ENCODE data around the gene SFXN3.

Gene SFXN3

GRCh38 chr10:100999742-101000126, 31.3 kb upstream of the SFXN3 start, which contains the start of gene LZTS2:
TSS of gene LZTS2 (plus strand) at chr10:100999808. CDS start at chr10:101002539, 2,731 bp downstream.
- no peak for DNase-seq (ENCODE audit: low read depth in 2 of 3, low spot score in 1 of 3)

GRCh38 chr10:101000127-101000914, 30.7 kb upstream of the SFXN3 start:
- no peak for DNase-seq (ENCODE audit: low read depth in 2 of 3, low spot score in 1 of 3)

GRCh38 chr10:101000915-101001658, 29.9 kb upstream of the SFXN3 start:
- DNase-seq (ENCODE audit: low read depth in 2 of 3, low spot score in 1 of 3), result no peak

GRCh38 chr10:101001659-101002035, 29.4 kb upstream of the SFXN3 start:
- no peak for DNase-seq (ENCODE audit: low read depth in 2 of 3, low spot score in 1 of 3)

GRCh38 chr10:101002456-101002855, 28.6 kb upstream of the SFXN3 start:
- no peak for DNase-seq (ENCODE audit: low read depth in 2 of 3, low spot score in 1 of 3)

GRCh38 chr10:101003639-101004206, 27.3 kb upstream of the SFXN3 start:
- no peak for DNase-seq (ENCODE audit: low read depth in 2 of 3, low spot score in 1 of 3)

- no peak for DNase-seq (ENCODE audit: low read depth in 2 of 3, low spot score in 1 of 3)
Measured at GRCh38 chr10:101005361-101005760, 25.7 kb upstream of the SFXN3 start.

- DNase-seq (ENCODE audit: low read depth in 2 of 3, low spot score in 1 of 3), result no peak
Measured at GRCh38 chr10:101005869-101006567, 25.0 kb upstream of the SFXN3 start.

- no peak for DNase-seq (ENCODE audit: low read depth in 2 of 3, low spot score in 1 of 3)
Measured at GRCh38 chr10:101006593-101007098, 24.4 kb upstream of the SFXN3 start.

- DNase-seq (ENCODE audit: low read depth in 2 of 3, low spot score in 1 of 3), result no peak
Measured at GRCh38 chr10:101007099-101007711, 23.8 kb upstream of the SFXN3 start.

- DNase-seq (ENCODE audit: low read depth in 2 of 3, low spot score in 1 of 3), result no peak
Measured at GRCh38 chr10:101007915-101008822, 22.9 kb upstream of the SFXN3 start.

GRCh38 chr10:101008823-101009423, 22.1 kb upstream of the SFXN3 start:
- no peak for DNase-seq (ENCODE audit: low read depth in 2 of 3, low spot score in 1 of 3)

- no peak for DNase-seq (ENCODE audit: low read depth in 2 of 3, low spot score in 1 of 3)
Measured at GRCh38 chr10:101010329-101010728, 20.7 kb upstream of the SFXN3 start.

GRCh38 chr10:101011517-101012423, 19.3 kb upstream of the SFXN3 start:
- DNase-seq (ENCODE audit: low read depth in 2 of 3, low spot score in 1 of 3), result no peak

- DNase-seq (ENCODE audit: low read depth in 2 of 3, low spot score in 1 of 3), result peak; percentile 64 to 82 (median 76)
Measured at GRCh38 chr10:101012525-101013364, 18.3 kb upstream of the SFXN3 start.

GRCh38 chr10:101013365-101013825, 17.6 kb upstream of the SFXN3 start:
- no peak for DNase-seq (ENCODE audit: low read depth in 2 of 3, low spot score in 1 of 3)

GRCh38 chr10:101014230-101014884, 16.7 kb upstream of the SFXN3 start:
- peak; percentile 53 to 89 (median 72) for DNase-seq (ENCODE audit: low read depth in 2 of 3, low spot score in 1 of 3)
